H9 (cell line): Measurements from ENCODE around the gene C16orf90. TPM values are rescaled to one million over a fixed set of nuclear protein-coding genes. Genes with fewer than 3 reads are reported as not detected.

Source experiments
- DNase-seq: peaks from one replicate; pipeline ENCODE4 v3.0.0-alpha.2; 2017
- H2AFZ ChIP-seq: one replicate; pipeline ENCODE4 v1.6.1; 2013; ENCODE audit warnings: mild to moderate bottlenecking, low read length, control low read depth, moderate library complexity
- H2AK5ac ChIP-seq: 2 replicates; pipeline ENCODE4 v1.6.1; 2013; ENCODE audit warnings: low read length, control low read depth, mixed read lengths; ENCODE audit not compliant: insufficient read length
- H2BK120ac ChIP-seq: one replicate; pipeline ENCODE4 v1.6.1; 2013; ENCODE audit warnings: low read depth, mild to moderate bottlenecking, low read length, control low read depth, inconsistent platforms; ENCODE audit not compliant: poor library complexity, severe bottlenecking
- H2BK12ac ChIP-seq: 2 replicates; pipeline ENCODE4 v1.6.1; 2013; ENCODE audit warnings: low read length, control low read depth, mixed read lengths, low read depth; ENCODE audit not compliant: insufficient read length
- H2BK15ac ChIP-seq: 2 replicates; pipeline ENCODE4 v1.6.1; 2013; ENCODE audit warnings: low read depth, low read length, control low read depth
- H2BK20ac ChIP-seq: one replicate; pipeline ENCODE4 v1.6.1; 2013; ENCODE audit warnings: low read depth, mild to moderate bottlenecking, low read length, control low read depth, inconsistent platforms; ENCODE audit not compliant: poor library complexity, severe bottlenecking
- H2BK5ac ChIP-seq: 2 replicates; pipeline ENCODE4 v1.6.1; 2013; ENCODE audit warnings: low read length, control low read depth, mixed read lengths; ENCODE audit not compliant: insufficient read length
- H3K14ac ChIP-seq: 2 replicates; pipeline ENCODE4 v1.6.1; 2013; ENCODE audit warnings: low read length, control low read depth; ENCODE audit not compliant: insufficient read depth
- H3K18ac ChIP-seq: 2 replicates; pipeline ENCODE4 v1.6.1; 2013; ENCODE audit warnings: low read depth, mild to moderate bottlenecking, mixed read lengths, low read length, control low read depth; ENCODE audit not compliant: insufficient read length
- H3K23ac ChIP-seq: 2 replicates; pipeline ENCODE4 v1.6.1; 2013; ENCODE audit warnings: low read length, control low read depth, mixed read lengths, low read depth; ENCODE audit not compliant: insufficient read length
- H3K23me2 ChIP-seq: 2 replicates; pipeline ENCODE4 v1.6.1; 2013; ENCODE audit warnings: low read depth, mild to moderate bottlenecking, mixed read lengths, low read length, control low read depth; ENCODE audit not compliant: insufficient read length, poor library complexity, severe bottlenecking
- H3K27ac ChIP-seq: 2 replicates; pipeline ENCODE4 v1.5.1; 2013; ENCODE audit warnings: low read length, control low read depth, mixed read lengths, low read depth; ENCODE audit not compliant: insufficient read length
- H3K27me3 ChIP-seq: 2 replicates; pipeline ENCODE4 v1.6.1; 2013; ENCODE audit warnings: low read length, control low read depth, inconsistent platforms; ENCODE audit not compliant: insufficient read depth
- H3K4ac ChIP-seq: 2 replicates; pipeline ENCODE4 v1.6.1; 2013; ENCODE audit warnings: low read depth, mild to moderate bottlenecking, control low read depth, inconsistent platforms, low read length, moderate library complexity
- H3K4me1 ChIP-seq: 2 replicates; pipeline ENCODE4 v1.6.1; 2013; ENCODE audit warnings: low read length, control low read depth, inconsistent platforms; ENCODE audit not compliant: insufficient read depth
- H3K4me2 ChIP-seq: 2 replicates; pipeline ENCODE4 v1.6.1; 2013; ENCODE audit warnings: low read length, control low read depth, mixed read lengths; ENCODE audit not compliant: insufficient read length, insufficient read depth
- H3K56ac ChIP-seq: 2 replicates; pipeline ENCODE4 v1.6.1; 2013; ENCODE audit warnings: low read depth, mild to moderate bottlenecking, mixed read lengths, low read length, control low read depth; ENCODE audit not compliant: insufficient read length
- H3K79me1 ChIP-seq: 2 replicates; pipeline ENCODE4 v1.6.1; 2013; ENCODE audit warnings: low read depth, mild to moderate bottlenecking, moderate library complexity, low read length, control low read depth, inconsistent platforms; ENCODE audit not compliant: insufficient read depth, poor library complexity, severe bottlenecking
- H3K79me2 ChIP-seq: 2 replicates; pipeline ENCODE4 v1.6.1; 2013; ENCODE audit warnings: low read length, control low read depth, inconsistent platforms; ENCODE audit not compliant: insufficient read depth
- H3K9ac ChIP-seq: 2 replicates; pipeline ENCODE4 v1.6.1; 2013; ENCODE audit warnings: low read length, control low read depth, mixed read lengths; ENCODE audit not compliant: insufficient read length; ENCODE audit errors: extremely low read depth
- H3K9me3 ChIP-seq: one replicate; pipeline ENCODE4 v1.6.1; 2013; ENCODE audit warnings: low read depth, low read length, inconsistent platforms; ENCODE audit not compliant: control insufficient read depth
- H3T11ph ChIP-seq: one replicate; pipeline ENCODE4 v1.6.1; 2013; ENCODE audit warnings: mild to moderate bottlenecking, low read length, control low read depth, inconsistent platforms
- H4K20me1 ChIP-seq: one replicate; pipeline ENCODE4 v1.6.1; 2013; ENCODE audit not compliant: control insufficient read depth, insufficient read length, insufficient read depth
- H4K5ac ChIP-seq: 2 replicates; pipeline ENCODE4 v1.6.1; 2013; ENCODE audit warnings: low read depth, mild to moderate bottlenecking, mixed read lengths, low read length, control low read depth; ENCODE audit not compliant: insufficient read length
- H4K8ac ChIP-seq: replicated peaks from 2 replicates; pipeline ENCODE4 v1.6.1; 2013; ENCODE audit warnings: low read length, control low read depth, mixed read lengths, low read depth; ENCODE audit not compliant: insufficient read length
- H4K91ac ChIP-seq: 2 replicates; pipeline ENCODE4 v1.6.1; 2013; ENCODE audit warnings: low read depth, mild to moderate bottlenecking, moderate library complexity, mixed read lengths, low read length, control low read depth; ENCODE audit not compliant: insufficient read length
- H3K27ac Mint-ChIP-seq, 3 experiments: 2 replicates in 2 of 3; 3 replicates in 1 of 3; pipeline ENCODE4 v1.8.0; 2020 to 2021; ENCODE audit warnings: mixed read lengths in 3 of 3, mild to moderate bottlenecking in 1 of 3, moderate library complexity in 1 of 3
- H3K27me3 Mint-ChIP-seq: 2 replicates; pipeline ENCODE4 v1.8.0; 2021; ENCODE audit warnings: low read depth, mild to moderate bottlenecking, moderate library complexity, mixed read lengths
- H3K36me3 Mint-ChIP-seq, 3 experiments: 2 replicates in 2 of 3; 3 replicates in 1 of 3; pipeline ENCODE4 v1.8.0; 2020 to 2021; ENCODE audit warnings: low read depth in 3 of 3, mixed read lengths in 3 of 3; ENCODE audit not compliant: insufficient read depth in 1 of 3
- H3K4me1 Mint-ChIP-seq, 2 experiments: 2 replicates each; pipeline ENCODE4 v1.8.0; 2020; ENCODE audit warnings: mixed read lengths in 2 of 2
- H3K4me3 Mint-ChIP-seq, 2 experiments: 2 replicates in 1 of 2; 3 replicates in 1 of 2; pipeline ENCODE4 v1.8.0; 2020 to 2021; ENCODE audit warnings: mild to moderate bottlenecking in 2 of 2, mixed read lengths in 2 of 2, moderate library complexity in 1 of 2
- H3K9me3 Mint-ChIP-seq, 2 experiments: 2 replicates in 1 of 2; 3 replicates in 1 of 2; pipeline ENCODE4 v1.8.0; 2020; ENCODE audit warnings: mild to moderate bottlenecking in 2 of 2, mixed read lengths in 2 of 2, moderate library complexity in 1 of 2
- WGBS: extraction: QIAGEN DNeasy Blood & Tissue Kit; methylation state at CpG from one replicate; pipeline ENCODE4 v1.1.7; 2013; ENCODE audit warnings: missing lambda C conversion rate, low lambda C conversion rate, mixed read lengths; ENCODE audit not compliant: insufficient read length; ENCODE audit errors: extremely low coverage; 5-methylcytosine and 5-hydroxymethylcytosine counted together
- total RNA-seq: library from RNA; stranded (reverse); gene quantifications from 2 replicates; pipeline ENCODE4 v1.2.1, GENCODE V29; 2021
- TF ChIP-seq, protein P1 (sequence below): fragments of 200-600 bp; sonication (generic); conservative IDR thresholded peaks from 3 replicates; pipeline ENCODE4 v1.8.0; 2021; ENCODE audit warnings: antibody characterized with exemption, mild to moderate bottlenecking

C16orf90 gene
- total RNA-seq, 1 experiment from 2014 or later = not detected

DNA sequence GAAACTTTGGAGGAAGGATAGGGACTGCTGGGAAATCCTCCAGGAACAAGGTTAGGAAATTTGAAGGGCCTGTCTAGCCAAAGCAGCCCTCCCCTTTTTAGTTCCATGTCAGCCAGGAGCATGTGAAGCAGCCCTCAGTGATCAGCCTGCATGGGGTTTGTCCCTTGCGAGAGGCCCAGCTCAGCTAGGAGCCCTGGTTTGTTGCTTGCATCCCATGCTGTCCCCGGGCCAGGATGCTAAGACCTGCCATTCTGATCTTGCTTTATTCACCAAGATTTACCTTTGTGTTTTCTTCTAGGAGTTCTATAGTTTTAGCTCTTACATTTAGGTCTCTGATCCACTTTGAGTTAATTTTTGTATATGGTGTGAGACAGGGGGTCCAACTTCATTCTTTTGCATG, 33.1 kb upstream of the C16orf90 start:
- WGBS = no CpG with 5 or more reads among the region's 2 CpGs
- no peak overlapping the region for H3K4ac ChIP-seq
- peaks cover 42 to 57% (median 53%) of the 10 kb centered on the region in 3 experiments for H3K36me3 Mint-ChIP-seq

More for the DNA sequence above, 33.1 kb upstream of the C16orf90 start:
- Histone ChIP-seq H3K9ac (no peak overlapping the region), H4K8ac (no peak overlapping the region), H2AK5ac (no peak overlapping the region), H3K79me1 (no peaks in the 10 kb centered on the region), H3K23me2 (no peaks in the 10 kb centered on the region), H2BK15ac (no peak overlapping the region), H4K5ac (no peak overlapping the region), H3K56ac (no peak overlapping the region), H4K20me1 (no peaks in the 10 kb centered on the region), H4K91ac (no peak overlapping the region), H2AFZ (no peak overlapping the region), H3K18ac (no peak overlapping the region), H3K9me3 (no peaks in the 10 kb centered on the region), H2BK20ac (no peak overlapping the region), H2BK12ac (no peak overlapping the region), H3K4me1 (no peaks in the 10 kb centered on the region), H3K23ac (no peak overlapping the region), H2BK5ac (no peak overlapping the region), H3K14ac (no peak overlapping the region), H3K4me2 (no peak overlapping the region), H2BK120ac (no peak overlapping the region), H3K27me3 (no peaks in the 10 kb centered on the region), H3T11ph (no peak overlapping the region), H3K79me2 (no peaks in the 10 kb centered on the region), H3K27ac (no peak overlapping the region)
- Mint-ChIP-seq H3K4me3 (no peak overlapping the region), H3K9me3 (peaks cover 16 to 17% of the 10 kb centered on the region in 2 experiments; a peak in 4 of 5 replicates), H3K4me1 (no peaks in the 10 kb centered on the region), H3K27ac (no peak overlapping the region), H3K27me3 (no peaks in the 10 kb centered on the region)
- TF ChIP-seq, protein P1, sequence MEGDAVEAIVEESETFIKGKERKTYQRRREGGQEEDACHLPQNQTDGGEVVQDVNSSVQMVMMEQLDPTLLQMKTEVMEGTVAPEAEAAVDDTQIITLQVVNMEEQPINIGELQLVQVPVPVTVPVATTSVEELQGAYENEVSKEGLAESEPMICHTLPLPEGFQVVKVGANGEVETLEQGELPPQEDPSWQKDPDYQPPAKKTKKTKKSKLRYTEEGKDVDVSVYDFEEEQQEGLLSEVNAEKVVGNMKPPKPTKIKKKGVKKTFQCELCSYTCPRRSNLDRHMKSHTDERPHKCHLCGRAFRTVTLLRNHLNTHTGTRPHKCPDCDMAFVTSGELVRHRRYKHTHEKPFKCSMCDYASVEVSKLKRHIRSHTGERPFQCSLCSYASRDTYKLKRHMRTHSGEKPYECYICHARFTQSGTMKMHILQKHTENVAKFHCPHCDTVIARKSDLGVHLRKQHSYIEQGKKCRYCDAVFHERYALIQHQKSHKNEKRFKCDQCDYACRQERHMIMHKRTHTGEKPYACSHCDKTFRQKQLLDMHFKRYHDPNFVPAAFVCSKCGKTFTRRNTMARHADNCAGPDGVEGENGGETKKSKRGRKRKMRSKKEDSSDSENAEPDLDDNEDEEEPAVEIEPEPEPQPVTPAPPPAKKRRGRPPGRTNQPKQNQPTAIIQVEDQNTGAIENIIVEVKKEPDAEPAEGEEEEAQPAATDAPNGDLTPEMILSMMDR = no peak
- DNase-seq = no peak
